ENCODE results near the gene GPD2. TPM values are rescaled to one million over a fixed set of nuclear protein-coding genes. Genes with fewer than 3 reads are reported as not detected.

GPD2 gene
- total and polyA plus RNA-seq, 2 donors (not counting 1 experiment from before 2014, with no cell fraction given): 21.6 to 46.6 TPM

- no peak overlapping the region for H3K9ac ChIP-seq (ENCODE audit: insufficient read depth, low read length)
- H4K20me1 ChIP-seq (ENCODE audit: control insufficient read depth, extremely low read depth, insufficient read depth, low read length): no peaks in the 10 kb centered on the region
- peak; percentile 80 to 83 for DNase-seq (ENCODE audit: low read depth in 2 of 2)
- H3K27ac ChIP-seq (ENCODE audit: insufficient read depth, low read length): peak overlapping the region; percentile 26
- H3K4me3 ChIP-seq (replicated peaks in 1 of 4; ENCODE audit: control extremely low read depth in 1 of 4, insufficient read depth in 1 of 4, low read depth in 3 of 4, low read length in 4 of 4): peak overlapping the region; percentile 21 to 50 (median 32)
- no peaks in the 10 kb centered on the region for H3K9me3 ChIP-seq (ENCODE audit: control insufficient read depth, insufficient read depth, low read depth, low read length)
- peaks cover 7% of the 10 kb centered on the region for H3K79me2 ChIP-seq (ENCODE audit: control insufficient read depth, insufficient read depth, low read length)
- no peaks in the 10 kb centered on the region for H3K36me3 ChIP-seq (ENCODE audit: control insufficient read depth, insufficient read depth, low read length)
- peak overlapping the region; percentile 92 for H3K4me2 ChIP-seq (ENCODE audit: extremely low read depth, insufficient read depth, low read length)
- peak overlapping the region; percentile 29 for H2AFZ ChIP-seq (ENCODE audit: low read length)
- H3K4me1 ChIP-seq (ENCODE audit: control insufficient read depth, extremely low read depth, insufficient read depth, low read length): no peaks in the 10 kb centered on the region
- no peak for TF ChIP-seq CTCF (conservative IDR thresholded peaks at IDR 0.05 in 1 of 2, IDR thresholded peaks at IDR 0.05 in 1 of 2; ENCODE audit: low read depth in 1 of 2, low read length in 2 of 2)
- no peak for TF ChIP-seq EZH2 (IDR thresholded peaks at IDR 0.05; ENCODE audit: low read length, missing control alignments)
- no peaks in the 10 kb centered on the region for H3K27me3 ChIP-seq (ENCODE audit: control insufficient read depth, insufficient read depth, low read length)
Observed at GRCh38 chr2:156466739-156467405, 30.7 kb downstream of the GPD2 start.

- no peaks in the 10 kb centered on the region for H3K4me1 ChIP-seq (ENCODE audit: control insufficient read depth, extremely low read depth, insufficient read depth, low read length)
- no peaks in the 10 kb centered on the region for H3K27me3 ChIP-seq (ENCODE audit: control insufficient read depth, insufficient read depth, low read length)
- TF ChIP-seq EZH2 (IDR thresholded peaks at IDR 0.05; ENCODE audit: low read length, missing control alignments): no peak
- TF ChIP-seq CTCF (conservative IDR thresholded peaks at IDR 0.05 in 1 of 2, IDR thresholded peaks at IDR 0.05 in 1 of 2; ENCODE audit: low read depth in 1 of 2, low read length in 2 of 2): no peak
- no peak overlapping the region for H3K4me3 ChIP-seq (replicated peaks in 1 of 4; ENCODE audit: control extremely low read depth in 1 of 4, insufficient read depth in 1 of 4, low read depth in 3 of 4, low read length in 4 of 4)
- no peak overlapping the region for H3K4me2 ChIP-seq (ENCODE audit: extremely low read depth, insufficient read depth, low read length)
- H3K27ac ChIP-seq (ENCODE audit: insufficient read depth, low read length): no peak overlapping the region
- H4K20me1 ChIP-seq (ENCODE audit: control insufficient read depth, extremely low read depth, insufficient read depth, low read length): no peaks in the 10 kb centered on the region
- H3K36me3 ChIP-seq (ENCODE audit: control insufficient read depth, insufficient read depth, low read length): no peaks in the 10 kb centered on the region
- no peaks in the 10 kb centered on the region for H3K9me3 ChIP-seq (ENCODE audit: control insufficient read depth, insufficient read depth, low read depth, low read length)
- H2AFZ ChIP-seq (ENCODE audit: low read length): no peak overlapping the region
- H3K9ac ChIP-seq (ENCODE audit: insufficient read depth, low read length): no peak overlapping the region
- DNase-seq (ENCODE audit: low read depth in 2 of 2): no peak
- peaks cover 6% of the 10 kb centered on the region for H3K79me2 ChIP-seq (ENCODE audit: control insufficient read depth, insufficient read depth, low read length)
Observed at GRCh38 chr2:156470975-156471583, 34.9 kb downstream of the GPD2 start.

DNA sequence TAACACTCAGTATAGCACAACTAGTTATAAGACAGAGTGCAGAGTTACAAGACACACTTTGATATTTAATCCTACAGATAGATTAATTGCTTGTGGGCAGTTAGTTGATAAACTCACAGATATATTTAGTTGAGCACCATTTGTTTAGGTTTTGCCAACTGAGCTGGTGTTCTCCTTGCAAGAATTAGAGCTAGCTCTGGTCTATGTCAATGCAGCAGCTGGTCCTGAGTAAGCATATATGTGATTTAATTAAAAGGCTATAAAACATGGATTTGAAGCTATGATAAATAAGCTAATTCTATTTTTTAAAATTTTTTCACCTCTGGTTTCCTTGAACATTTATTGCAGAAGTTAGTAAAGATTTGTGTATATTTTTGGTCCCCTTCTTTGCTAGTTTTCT lies 35.6 kb downstream of the GPD2 start:
- Histone ChIP-seq H4K20me1 (ENCODE audit: control insufficient read depth, extremely low read depth, insufficient read depth, low read length) (no peaks in the 10 kb centered on the region), H2AFZ (ENCODE audit: low read length) (no peak overlapping the region), H3K9me3 (ENCODE audit: control insufficient read depth, insufficient read depth, low read depth, low read length) (no peaks in the 10 kb centered on the region), H3K4me3 (replicated peaks in 1 of 4; ENCODE audit: control extremely low read depth in 1 of 4, insufficient read depth in 1 of 4, low read depth in 3 of 4, low read length in 4 of 4) (no peak overlapping the region), H3K4me1 (ENCODE audit: control insufficient read depth, extremely low read depth, insufficient read depth, low read length) (no peaks in the 10 kb centered on the region), H3K79me2 (ENCODE audit: control insufficient read depth, insufficient read depth, low read length) (peaks cover 6% of the 10 kb centered on the region), H3K36me3 (ENCODE audit: control insufficient read depth, insufficient read depth, low read length) (no peaks in the 10 kb centered on the region), H3K27me3 (ENCODE audit: control insufficient read depth, insufficient read depth, low read length) (no peaks in the 10 kb centered on the region), H3K9ac (ENCODE audit: insufficient read depth, low read length) (no peak overlapping the region), H3K27ac (ENCODE audit: insufficient read depth, low read length) (no peak overlapping the region), H3K4me2 (ENCODE audit: extremely low read depth, insufficient read depth, low read length) (no peak overlapping the region)
- TF ChIP-seq EZH2 (IDR thresholded peaks at IDR 0.05; ENCODE audit: low read length, missing control alignments) (no peak), CTCF (conservative IDR thresholded peaks at IDR 0.05 in 1 of 2, IDR thresholded peaks at IDR 0.05 in 1 of 2; ENCODE audit: low read depth in 1 of 2, low read length in 2 of 2) (no peak)
- DNase-seq (ENCODE audit: low read depth in 2 of 2): no peak
